K562 (cell line): ENCODE data around the gene KDM4C. TPM values are rescaled to one million over a fixed set of nuclear protein-coding genes. Genes with fewer than 3 reads are reported as not detected.

Experiments used
- ATAC-seq: fragments of 200-7000 bp; cut with Tn5 transposase; 3 replicates; pipeline ENCODE4 v1.9.1; 2020; ENCODE audit warnings: moderate library complexity
- BruUV-seq: library from RNA; stranded (reverse); fragments of 400-500 nt; replicated peaks from 2 replicates; lab custom pipeline; 2021; lab: Mats Ljungman, UMichigan
- CTCF ChIA-PET: fragments of 300-600 bp; formaldehyde crosslinking; extraction: SDS; loops from one replicate; lab custom pipeline; 2021; ENCODE audit warnings: low intra/inter-chr PET ratio; lab: Yijun Ruan, JAX
- POLR2A ChIA-PET: fragments of 300-600, 350-650 bp; sonication (Branson Sonifier 250); formaldehyde crosslinking; extraction: SDS; loops from one replicate; lab custom pipeline; 2021; ENCODE audit warnings: antibody characterized with exemption, inconsistent platforms; lab: Yijun Ruan, JAX
- DNase-seq, 4 experiments: peaks; one replicate each; pipeline versions ENCODE4 v3.0.0 to v3.0.0-alpha.2; 2011 to 2018; ENCODE audit warnings: low spot score in 3 of 4, mixed read lengths in 3 of 4; ENCODE audit errors: extremely low read depth in 1 of 4
- FAIRE-seq: peaks from 2 replicates; lab custom pipeline; 2011; peaks lifted over from hg19 to GRCh38; lab: Jason Lieb, UNC
- H2AFZ ChIP-seq: 2 replicates; pipeline ENCODE4 v1.6.0; 2011; ENCODE audit warnings: low read depth, low read length, control low read depth, inconsistent platforms
- H3K27ac ChIP-seq: fragments of 200-600 bp; 3 replicates; pipeline ENCODE4 v1.8.0; 2011; ENCODE audit warnings: low read depth, mild to moderate bottlenecking, control low read depth, inconsistent platforms, low read length, moderate library complexity, mixed read lengths; ENCODE audit errors: extremely low read depth
- H3K27me3 ChIP-seq, 2 experiments: fragments of 300-600 bp in 1 of 2; 2 replicates in 1 of 2; 3 replicates in 1 of 2; pipeline versions ENCODE4 v1.6.0 to v1.8.0; 2011; ENCODE audit warnings: inconsistent platforms in 2 of 2, low read length in 2 of 2, mild to moderate bottlenecking in 1 of 2, mixed read lengths in 1 of 2, moderate library complexity in 1 of 2; ENCODE audit not compliant: control insufficient read depth in 2 of 2, insufficient read depth in 2 of 2
- H3K36me3 ChIP-seq: fragments of 300-600 bp; 3 replicates; pipeline ENCODE4 v1.8.0; 2011; ENCODE audit warnings: mild to moderate bottlenecking, low read length, inconsistent platforms; ENCODE audit not compliant: control insufficient read depth, insufficient read depth
- H3K4me1 ChIP-seq, 2 experiments: fragments of 200-600 bp in 1 of 2; replicated peaks in 1 of 2; 2 replicates in 1 of 2; 3 replicates in 1 of 2; pipeline versions ENCODE4 v1.5.1 to v1.8.0; 2011; ENCODE audit warnings: inconsistent platforms in 2 of 2, low read length in 2 of 2, mild to moderate bottlenecking in 1 of 2, mixed read lengths in 1 of 2, moderate library complexity in 1 of 2; ENCODE audit not compliant: control insufficient read depth in 2 of 2, insufficient read depth in 2 of 2
- H3K4me2 ChIP-seq: 2 replicates; pipeline ENCODE4 v1.6.1; 2011; ENCODE audit warnings: low read length, control low read depth, inconsistent platforms, mixed read lengths; ENCODE audit not compliant: insufficient read depth
- H3K4me3 ChIP-seq: fragments of 200-600 bp; sonication (generic), shearing (Covaris generic); 2 replicates; pipeline ENCODE4 v1.5.1; 2016; ENCODE audit warnings: control low read depth, inconsistent platforms
- H3K79me2 ChIP-seq: fragments of 200-600 bp; 3 replicates; pipeline ENCODE4 v1.8.0; 2011; ENCODE audit warnings: low read length, inconsistent platforms; ENCODE audit not compliant: control insufficient read depth, insufficient read depth
- H3K9ac ChIP-seq, 2 experiments: 2 replicates each; pipeline versions ENCODE4 v1.6.0 to v1.6.1; 2011; ENCODE audit warnings: low read depth in 2 of 2, low read length in 2 of 2, control low read depth in 1 of 2, inconsistent platforms in 1 of 2, mild to moderate bottlenecking in 1 of 2, mixed read lengths in 1 of 2; ENCODE audit not compliant: insufficient read depth in 1 of 2
- H3K9me1 ChIP-seq: one replicate; pipeline ENCODE4 v1.6.0; 2011; ENCODE audit warnings: inconsistent platforms, mild to moderate bottlenecking, low read length, moderate library complexity; ENCODE audit not compliant: control insufficient read depth, insufficient read depth
- H3K9me3 ChIP-seq: replicated peaks from 2 replicates; pipeline ENCODE4 v1.5.1; 2011; ENCODE audit warnings: low read depth, low read length, inconsistent platforms; ENCODE audit not compliant: control insufficient read depth, insufficient read depth
- H4K20me1 ChIP-seq: replicated peaks from 2 replicates; pipeline ENCODE4 v1.6.1; 2011; ENCODE audit warnings: low read length, inconsistent platforms, mixed read lengths; ENCODE audit not compliant: control insufficient read depth, insufficient read depth
- CCAR2 ChIP-seq: fragments of 200-400 bp; formaldehyde crosslinking; IDR thresholded peaks from 2 replicates; pipeline ENCODE4 v1.6.1; 2017; ENCODE audit warnings: mild to moderate bottlenecking, low read depth, low read length
- MEIS2 ChIP-seq: fragments of 450-650 bp; IDR thresholded peaks from 2 replicates; pipeline ENCODE4 v1.6.1; 2014; ENCODE audit warnings: mild to moderate bottlenecking; ENCODE audit not compliant: partially characterized antibody
- PBX2 ChIP-seq, 2 experiments: IDR thresholded peaks in 1 of 2; conservative IDR thresholded peaks in 1 of 2; 2 replicates each; pipeline ENCODE4 v1.6.1; 2016; ENCODE audit warnings: low read depth in 2 of 2, mild to moderate bottlenecking in 1 of 2, missing compliant biosample characterization in 1 of 2, missing genetic modification characterization in 1 of 2, moderate library complexity in 1 of 2
- WGBS: fragments of 100-300 bp; shearing (Covaris generic); methylation state at CpG from one replicate; pipeline ENCODE4 v1.1.6; 2016; ENCODE audit warnings: low coverage, mixed read lengths; ENCODE audit not compliant: insufficient coverage; ENCODE audit errors: missing lambda C conversion rate; 5-methylcytosine and 5-hydroxymethylcytosine counted together
- in situ Hi-C: fragments of 300-500 bp; cut with MboI; formaldehyde crosslinking; loops from 4 replicates; pipeline ENCODE4 v1.15.0; 2018; ENCODE audit warnings: inconsistent platforms, mixed read lengths
- intact Hi-C: fragments of 100-400 bp; cut with micrococcal nuclease; formaldehyde crosslinking; loops from 2 replicates; pipeline ENCODE4 v1.14.2; 2022
- polyA plus RNA-seq, 8 experiments: library from polyadenylated mRNA; depleted of rRNA in 4 of 8; stranded (reverse) in 5 of 8; unstranded in 3 of 8; fragments of >200 nt; fragmentation: Nextera tagmentation in 2 of 8; fragmentation: Illumina TruSeq in 1 of 8; extraction: Ambion mirVana in 2 of 8; extraction: Trizol in 1 of 8; gene quantifications; 2 replicates each; pipeline versions ENCODE4 v1.2.1 to v1.2.3, GENCODE V29; 2011 to 2014; ENCODE audit warnings: inconsistent platforms in 1 of 8, missing spikeins in 1 of 8
- total RNA-seq, 7 experiments: library from RNA; depleted of rRNA in 6 of 7; stranded (reverse); fragments of >200 nt in 6 of 7; fragmentation: Illumina TruSeq in 2 of 7; extraction: Trizol in 2 of 7; gene quantifications; 2 replicates each; pipeline versions ENCODE4 v1.2.1 to v1.2.3, GENCODE V29; 2011 to 2021; ENCODE audit warnings: low replicate concordance in 1 of 7

KDM4C gene
- total and polyA plus RNA-seq, 9 of the 15 experiments (the other 6 are each of a cell fraction or from before 2014, with no cell fraction given), result 5.4 to 17.0 (median 12.6) TPM

GRCh38 chr9:6959270-6960000 lies 201.7 kb downstream of the KDM4C start:
- FAIRE-seq, result no peak
- no peak overlapping the region for H3K9ac ChIP-seq
- H4K20me1 ChIP-seq, result no peaks in the 10 kb centered on the region
- TF ChIP-seq PBX2 (CRISPR knock-in tag; IDR thresholded peaks at IDR 0.05; ENCODE audit: low read depth), result no peak
- TF ChIP-seq PBX2 (tag; conservative IDR thresholded peaks at IDR 0.05; ENCODE audit: low read depth), result peak; percentile 35; the same call in 1 of the 2 replicates
- no peak for TF ChIP-seq CCAR2
- peak; percentile 10 for TF ChIP-seq MEIS2
- TF ChIP-seq, all 486 proteins: peak for 2
- in situ Hi-C loops (no loop called here), intact Hi-C loops (no loop called here)
- DNase-seq (no peak), ATAC-seq (no peak)
- H3K27ac ChIP-seq, result no peak overlapping the region
- no peaks in the 10 kb centered on the region for H3K9me1 ChIP-seq
- H3K9me3 ChIP-seq, result no peaks in the 10 kb centered on the region
- POLR2A ChIA-PET, result no interaction called here
- CTCF ChIA-PET, result no interaction called here
- H3K4me1 ChIP-seq, result no peaks in the 10 kb centered on the region; a peak in 3 of 5 replicates
- H2AFZ ChIP-seq, result no peak overlapping the region
- no peaks in the 10 kb centered on the region for H3K27me3 ChIP-seq
- no peak overlapping the region for H3K4me2 ChIP-seq
- BruUV-seq, result no TSS peak
- H3K79me2 ChIP-seq, result no peaks in the 10 kb centered on the region
- no peak overlapping the region for H3K4me3 ChIP-seq
- peaks cover 7% of the 10 kb centered on the region; the same call in 1 of the 3 replicates for H3K36me3 ChIP-seq
- WGBS, result 60% methylated on average over 4 of the region's 5 CpGs
